Epithelial cell of esophagus (primary cell): ENCODE measurements around the gene LHX3.

Experiments
- DNase-seq: peaks from one replicate; pipeline ENCODE4 v3.0.0; 2010; ENCODE audit warnings: low read depth
- H3K4me3 ChIP-seq: 2 replicates; pipeline ENCODE4 v1.5.1; 2011; ENCODE audit warnings: mild to moderate bottlenecking, low read length, control low read depth
- TF ChIP-seq, protein P1 (sequence below): IDR thresholded peaks from 2 replicates; pipeline ENCODE4 v1.5.1; 2011; ENCODE audit warnings: low read depth, mild to moderate bottlenecking, low read length, control low read depth, inconsistent platforms; ENCODE audit not compliant: insufficient read depth; ENCODE audit errors: missing control alignments

Gene LHX3

DNA sequence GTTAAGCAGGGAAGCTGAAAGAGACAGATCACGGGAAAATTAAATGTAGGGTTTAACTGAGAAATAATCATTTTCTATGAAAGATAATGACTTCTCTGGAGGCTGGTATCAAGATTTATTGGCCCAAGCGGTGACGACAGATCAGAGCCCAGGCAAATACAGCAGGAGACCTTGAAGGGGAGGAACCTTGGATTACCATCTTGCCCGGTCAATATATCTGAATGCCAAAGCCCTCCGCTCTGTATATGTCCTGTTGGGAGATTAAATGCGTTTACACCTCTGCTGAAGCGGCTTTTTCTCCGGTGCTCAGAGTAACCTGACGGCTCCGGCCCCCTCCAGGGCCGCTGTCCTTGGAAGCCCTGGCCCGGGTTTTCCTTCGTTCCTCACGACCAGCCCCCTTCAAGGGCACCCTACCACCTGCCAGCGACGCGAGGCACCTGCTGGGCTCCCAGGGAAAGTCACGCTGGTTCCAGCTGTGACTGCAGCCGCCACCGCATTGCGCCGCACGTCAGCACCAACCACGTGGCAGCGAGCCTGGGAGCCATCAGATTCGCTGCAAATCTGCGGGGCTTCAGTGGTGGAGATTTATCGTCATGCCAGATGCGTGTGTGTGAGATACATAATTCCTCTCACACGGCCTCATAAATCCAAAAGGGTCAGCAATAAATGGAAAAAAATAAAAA lies 45.1 kb upstream of the LHX3 start:
- no peak overlapping the region for H3K4me3 ChIP-seq
- DNase-seq, result no peak
- TF ChIP-seq, protein P1, sequence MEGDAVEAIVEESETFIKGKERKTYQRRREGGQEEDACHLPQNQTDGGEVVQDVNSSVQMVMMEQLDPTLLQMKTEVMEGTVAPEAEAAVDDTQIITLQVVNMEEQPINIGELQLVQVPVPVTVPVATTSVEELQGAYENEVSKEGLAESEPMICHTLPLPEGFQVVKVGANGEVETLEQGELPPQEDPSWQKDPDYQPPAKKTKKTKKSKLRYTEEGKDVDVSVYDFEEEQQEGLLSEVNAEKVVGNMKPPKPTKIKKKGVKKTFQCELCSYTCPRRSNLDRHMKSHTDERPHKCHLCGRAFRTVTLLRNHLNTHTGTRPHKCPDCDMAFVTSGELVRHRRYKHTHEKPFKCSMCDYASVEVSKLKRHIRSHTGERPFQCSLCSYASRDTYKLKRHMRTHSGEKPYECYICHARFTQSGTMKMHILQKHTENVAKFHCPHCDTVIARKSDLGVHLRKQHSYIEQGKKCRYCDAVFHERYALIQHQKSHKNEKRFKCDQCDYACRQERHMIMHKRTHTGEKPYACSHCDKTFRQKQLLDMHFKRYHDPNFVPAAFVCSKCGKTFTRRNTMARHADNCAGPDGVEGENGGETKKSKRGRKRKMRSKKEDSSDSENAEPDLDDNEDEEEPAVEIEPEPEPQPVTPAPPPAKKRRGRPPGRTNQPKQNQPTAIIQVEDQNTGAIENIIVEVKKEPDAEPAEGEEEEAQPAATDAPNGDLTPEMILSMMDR, result no peak

DNA sequence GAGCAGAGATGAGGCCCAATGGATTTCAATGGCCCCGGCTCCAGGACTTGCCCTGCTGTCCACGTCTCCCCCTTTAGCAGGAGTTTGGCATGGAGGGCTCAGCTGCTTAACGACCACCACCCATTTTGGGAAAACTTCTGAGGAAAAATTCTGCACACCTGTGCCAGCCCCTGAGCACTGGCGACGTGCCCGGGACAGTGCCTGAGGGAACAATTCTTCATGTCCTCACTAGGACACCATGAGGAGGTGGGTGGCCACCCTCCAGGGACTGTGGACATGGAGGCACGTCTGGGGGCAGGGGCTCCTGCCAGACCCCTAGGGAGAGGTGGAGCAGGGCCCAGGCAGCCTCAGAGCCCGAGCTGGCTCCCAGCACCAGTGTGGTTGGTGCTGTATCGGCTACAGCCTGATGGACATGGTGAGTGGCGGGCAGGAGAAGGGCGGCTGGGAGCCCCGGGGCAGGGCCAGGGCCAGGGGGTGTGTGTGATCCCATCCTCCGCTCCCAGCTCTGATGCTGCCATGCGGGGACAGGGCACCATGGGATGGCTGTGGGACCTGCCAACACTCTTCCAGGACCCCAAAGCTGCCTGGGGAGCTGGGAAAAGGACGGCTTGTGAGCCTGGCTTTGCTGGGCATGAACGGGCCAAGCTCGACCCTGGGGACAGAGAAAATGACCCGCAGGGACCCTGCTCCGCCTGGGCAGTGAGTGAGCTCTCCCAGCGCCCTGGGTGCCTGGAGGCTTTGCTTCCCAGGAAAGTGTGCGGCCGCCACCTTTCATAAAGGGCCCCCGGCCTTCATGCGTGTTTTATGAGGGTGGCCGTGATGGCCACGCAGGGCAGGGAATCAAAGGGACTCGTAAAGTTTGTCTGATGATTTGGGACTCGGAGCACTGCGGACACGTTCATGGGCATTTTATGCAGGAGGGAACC lies 44.3 kb upstream of the LHX3 start:
- no peak overlapping the region for H3K4me3 ChIP-seq
- TF ChIP-seq, protein P1, result no peak
- DNase-seq, result no peak

DNA sequence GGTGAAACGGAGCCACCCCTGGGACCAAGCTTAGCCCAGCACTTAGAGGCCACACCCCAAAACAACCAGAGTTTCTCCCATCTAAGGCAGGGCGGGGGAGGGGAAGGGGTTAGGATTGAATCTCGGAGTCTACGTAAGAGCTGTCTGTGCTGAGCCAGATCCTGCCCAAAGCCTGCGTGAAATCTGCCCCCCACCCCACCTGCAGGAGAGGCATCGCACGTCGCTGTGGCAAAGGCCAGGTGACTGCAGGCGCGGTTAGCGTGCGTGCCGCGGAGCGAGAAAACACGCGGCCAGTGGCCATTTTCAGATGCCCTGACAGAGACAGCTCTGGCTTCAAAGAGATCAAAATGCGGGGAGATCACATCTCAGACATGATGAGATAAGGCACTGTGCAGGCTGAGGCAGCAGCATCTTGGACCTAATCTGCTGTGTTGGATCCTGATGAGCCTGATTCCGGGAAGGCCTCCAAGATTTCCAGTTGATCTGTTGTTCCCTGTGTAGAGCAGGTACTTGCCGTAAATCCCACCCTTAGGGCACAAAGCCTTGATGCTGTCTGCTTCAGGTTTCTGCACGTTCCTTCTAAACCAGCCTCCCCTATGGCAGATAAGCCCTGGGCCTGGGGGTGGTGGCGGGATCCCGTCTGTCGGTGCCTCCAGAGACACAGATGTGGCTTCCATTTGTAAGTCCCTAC lies 43.2 kb upstream of the LHX3 start:
- DNase-seq, result no peak
- TF ChIP-seq, protein P1, result no peak

DNA sequence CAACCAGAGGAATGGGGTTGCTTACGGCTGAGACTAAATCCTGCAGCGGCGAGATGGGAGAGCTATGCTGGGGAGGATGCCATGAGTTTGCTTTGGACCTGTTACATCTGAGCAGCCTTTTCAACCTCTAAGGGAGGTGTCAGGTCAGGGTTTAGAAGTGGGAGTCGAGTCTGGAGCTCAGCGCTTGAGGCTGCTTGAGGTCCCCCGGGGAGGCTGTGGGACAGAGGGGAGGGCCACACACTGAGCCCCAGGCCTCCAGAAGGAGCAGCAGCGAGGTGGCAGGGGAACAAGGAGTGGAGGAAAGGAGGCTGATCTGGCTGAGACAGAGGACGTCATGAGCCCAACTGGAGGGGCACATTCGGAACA lies 42.6 kb upstream of the LHX3 start:
- H3K4me3 ChIP-seq, result no peak overlapping the region
- TF ChIP-seq, protein P1, result no peak
- no peak for DNase-seq

More for the DNA sequence above, 43.2 kb upstream of the LHX3 start:
- H3K4me3 ChIP-seq, result no peak overlapping the region

DNA sequence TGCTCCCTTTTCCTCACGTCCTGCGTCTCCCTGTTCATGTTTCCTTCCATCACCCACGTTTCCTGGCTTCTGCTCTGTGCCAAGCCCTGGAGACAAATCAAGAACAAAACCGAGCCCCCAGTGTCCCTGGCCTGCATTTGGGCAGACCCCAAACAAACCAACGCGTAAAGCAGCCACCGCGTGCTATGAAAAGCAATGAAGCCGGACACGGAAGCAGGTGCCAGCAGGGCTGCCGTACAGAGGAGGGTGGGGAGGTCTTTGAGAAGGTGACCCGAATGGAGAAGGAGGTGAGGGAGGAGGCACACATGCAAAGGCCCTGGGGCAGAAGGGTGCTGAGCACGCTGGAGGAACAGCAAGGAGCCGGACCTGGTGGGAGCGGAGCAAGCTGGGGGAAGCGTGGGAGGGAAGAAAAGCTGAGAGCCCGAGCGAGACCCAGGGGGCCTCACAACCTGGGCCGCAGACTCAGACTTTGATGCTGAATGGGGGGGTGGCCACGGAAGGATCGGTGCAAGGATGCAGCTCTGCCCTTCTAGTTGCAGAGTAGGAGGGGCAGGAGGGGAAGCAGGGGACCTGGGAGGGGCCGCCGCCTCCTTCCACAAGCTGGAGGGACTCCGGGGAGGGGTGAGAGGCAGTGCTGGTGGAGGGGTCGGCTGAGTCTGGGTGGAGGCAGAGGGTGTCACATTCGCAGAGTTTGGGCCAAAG lies 42.1 kb upstream of the LHX3 start:
- TF ChIP-seq, protein P1, result no peak
- no peak for DNase-seq
- H3K4me3 ChIP-seq, result no peak overlapping the region
